Panc1 (cell line): ENCODE data around the gene EHBP1L1. TPM values are rescaled to one million over a fixed set of nuclear protein-coding genes. Genes with fewer than 3 reads are reported as not detected.
"Not testable (repeated sequence)": the region's sequence is repeated elsewhere in the genome, so short reads cannot be mapped to it uniquely, and the experiment has no call there.

Experiments used
- ATAC-seq: fragments of 200-7000 bp; cut with Tn5 transposase; 2 replicates; pipeline ENCODE4 v1.9.1; 2020; ENCODE audit warnings: mild to moderate bottlenecking, moderate library complexity
- BruUV-seq: library from RNA; stranded (reverse); fragments of 400-500 nt; replicated peaks from 2 replicates; lab custom pipeline; 2021; lab: Mats Ljungman, UMichigan
- CTCF ChIA-PET: fragments of 300-600 bp; sonication (Branson Sonifier 250); formaldehyde crosslinking; loops from one replicate; lab custom pipeline; 2022; ENCODE audit warnings: antibody characterized with exemption; lab: Charles Lee
- POLR2A ChIA-PET: fragments of 300-600 bp; sonication (Branson Sonifier 250); formaldehyde crosslinking; loops from one replicate; lab custom pipeline; 2022; ENCODE audit warnings: antibody characterized with exemption; lab: Charles Lee
- DNase-seq: peaks from one replicate; pipeline ENCODE4 v3.0.0-alpha.2; 2010; ENCODE audit warnings: low read depth, low spot score
- H3K27ac ChIP-seq: 2 replicates; pipeline ENCODE4 v1.5.1; 2011; ENCODE audit warnings: mild to moderate bottlenecking, low read length, inconsistent platforms
- H3K27me3 ChIP-seq: fragments of 200-500 bp; sonication (Bioruptor generic); 2 replicates; pipeline ENCODE4 v1.6.0; 2014; ENCODE audit warnings: low read length, inconsistent platforms; ENCODE audit not compliant: control insufficient read depth, insufficient read depth
- H3K36me3 ChIP-seq: fragments of 200-500 bp; sonication (Bioruptor generic); 2 replicates; pipeline ENCODE4 v1.5.1; 2014; ENCODE audit warnings: inconsistent platforms, mild to moderate bottlenecking, low read length, moderate library complexity; ENCODE audit not compliant: control insufficient read depth, insufficient read depth
- H3K4me1 ChIP-seq: 2 replicates; pipeline ENCODE4 v1.5.1; 2011; ENCODE audit warnings: inconsistent platforms, mild to moderate bottlenecking, low read length, moderate library complexity; ENCODE audit not compliant: control insufficient read depth, insufficient read depth
- H3K4me3 ChIP-seq, 2 experiments: 2 replicates each; pipeline ENCODE4 v1.5.1; 2011 to 2012; ENCODE audit warnings: low read depth in 2 of 2, low read length in 2 of 2, mild to moderate bottlenecking in 2 of 2, inconsistent platforms in 1 of 2, moderate library complexity in 1 of 2
- H3K9me3 ChIP-seq: fragments of 200-500 bp; sonication (Bioruptor generic); 2 replicates; pipeline ENCODE4 v1.5.1; 2014; ENCODE audit warnings: low read depth, mild to moderate bottlenecking, inconsistent platforms, low read length, moderate library complexity; ENCODE audit not compliant: control insufficient read depth, insufficient read depth
- CTCF ChIP-seq: fragments of 450-650 bp; IDR thresholded peaks from 2 replicates; pipeline ENCODE4 v1.5.1; 2017; ENCODE audit warnings: mild to moderate bottlenecking
- POLR2AphosphoS5 ChIP-seq: IDR thresholded peaks from 2 replicates; pipeline ENCODE4 v1.6.1; 2012; ENCODE audit warnings: mild to moderate bottlenecking, low read depth, low read length, moderate library complexity
- REST ChIP-seq, 2 experiments: IDR thresholded peaks; 2 replicates each; pipeline ENCODE4 v1.6.1; 2011 to 2012; ENCODE audit warnings: low read depth in 2 of 2, control low read depth in 1 of 2, low read length in 1 of 2, mild to moderate bottlenecking in 1 of 2, moderate library complexity in 1 of 2; ENCODE audit not compliant: insufficient read depth in 1 of 2
- SIN3A ChIP-seq: IDR thresholded peaks from 2 replicates; pipeline ENCODE4 v1.6.1; 2012; ENCODE audit warnings: low read depth, mild to moderate bottlenecking, low read length, moderate library complexity, borderline replicate concordance; ENCODE audit not compliant: insufficient read depth
- TCF7L2 ChIP-seq: IDR thresholded peaks from 2 replicates; pipeline ENCODE4 v1.6.1; 2011; ENCODE audit warnings: mild to moderate bottlenecking, low read depth, low read length, inconsistent platforms
- in situ Hi-C: cut with HindIII; loops from 2 replicates; pipeline ENCODE4 v1.10.0; 2016; ENCODE audit warnings: low sequenced_read_pairs, low pct_unique_long_range_greater_than_20kb
- intact Hi-C: fragments of 100-400 bp; cut with micrococcal nuclease; formaldehyde crosslinking; loops from one replicate; pipeline ENCODE4 v1.10.0; 2022; ENCODE audit not compliant: unreplicated experiment
- total RNA-seq: library from RNA; stranded (reverse); gene quantifications from one replicate; pipeline ENCODE4 v1.2.1, GENCODE V29; 2021; ENCODE audit not compliant: unreplicated experiment

Gene EHBP1L1
- total RNA-seq, 1 experiment from 2014 or later: 108 TPM

- CTCF ChIA-PET: interaction anchor here (0.6 to 0.7 kb wide), 2 partner anchors 181 to 190 kb away, joined by 4 to 9 read pairs; no protein-coding TSS in a partner anchor
Observed at GRCh38 chr11:65563601-65564000, 12.3 kb upstream of the EHBP1L1 start.

GRCh38 chr11:65564879-65565559 lies 10.8 kb upstream of the EHBP1L1 start:
- ChIA-PET CTCF (interaction anchor here (0.7 kb wide), 1 partner anchor 13 kb away, joined by 4 read pairs; no protein-coding TSS in a partner anchor), POLR2A (interaction anchor here (0.7 kb wide), 2 partner anchors 8 to 66 kb away, joined by 3 to 7 read pairs; partner anchors contain the start of gene MALAT1)
- H3K27ac ChIP-seq, H3K9me3 ChIP-seq, H3K36me3 ChIP-seq, in situ Hi-C loops, BruUV-seq, DNase-seq, intact Hi-C loops, ATAC-seq, H3K27me3 ChIP-seq, H3K4me3 ChIP-seq: not testable (repeated sequence)
- H3K4me1 ChIP-seq: peaks cover 13% of the 10 kb centered on the region

More at GRCh38 chr11:65563601-65564000, 12.3 kb upstream of the EHBP1L1 start:
- TF ChIP-seq POLR2AphosphoS5: no peak
- Histone ChIP-seq H3K27me3 (no peaks in the 10 kb centered on the region), H3K36me3 (no peaks in the 10 kb centered on the region), H3K4me3 (no peak overlapping the region), H3K27ac (no peak overlapping the region), H3K9me3 (no peaks in the 10 kb centered on the region), H3K4me1 (peaks cover 27% of the 10 kb centered on the region)
- POLR2A ChIA-PET: interaction anchor here (0.6 kb wide), 1 partner anchor 47 kb away, joined by 9 read pairs; no protein-coding TSS in a partner anchor
- no peak for DNase-seq
- no TSS peak for BruUV-seq
- intact Hi-C loops (no loop called here), in situ Hi-C loops (no loop called here)
- ATAC-seq: no peak

GRCh38 chr11:65565624-65566453 lies 10.0 kb upstream of the EHBP1L1 start:
- Histone ChIP-seq H3K4me1 (peaks cover 5% of the 10 kb centered on the region; the same call in 1 of the 2 replicates), H3K27ac (no peak overlapping the region), H3K4me3 (no peak overlapping the region), H3K9me3 (no peaks in the 10 kb centered on the region), H3K27me3 (no peaks in the 10 kb centered on the region), H3K36me3 (no peaks in the 10 kb centered on the region; the same call in 1 of the 2 replicates)
- DNase-seq: no peak
- no peak for ATAC-seq
- POLR2A ChIA-PET: interaction anchor here (0.7 kb wide), 1 partner anchor 9 kb away, joined by 7 read pairs; no protein-coding TSS in a partner anchor
- in situ Hi-C loops: no loop called here
- CTCF ChIA-PET: interaction anchor here (0.5 to 0.7 kb wide), 2 partner anchors 14 to 214 kb away, joined by 3 to 4 read pairs; no protein-coding TSS in a partner anchor
- intact Hi-C loops: no loop called here
- no TSS peak for BruUV-seq
- TF ChIP-seq REST (IDR thresholded peaks at IDR 0.05; ENCODE audit: insufficient read depth in 1 of 2, low read depth in 2 of 2, low read length in 1 of 2) (no peak), CTCF (no peak), SIN3A (no peak), TCF7L2 (no peak), POLR2AphosphoS5 (no peak)
